ENCODE results near the gene HSF2BP.
"Not testable (repeated sequence)": the region's sequence is repeated elsewhere in the genome, so short reads cannot be mapped to it uniquely, and the experiment has no call there.

The HSF2BP gene

GRCh38 chr21:43659136-43660000, at the start of gene HSF2BP, which contains the start of gene RRP1B:
TSS of gene HSF2BP (minus strand) at chr21:43659488. CDS start at chr21:43658096, 1,392 bp downstream.
TSS of gene RRP1B (plus strand) at chr21:43659560. CDS start at chr21:43659665, 105 bp downstream.
- peak; percentile 87 for DNase-seq

- no peak for DNase-seq
These were observed 49.6 kb upstream of the HSF2BP start for GRCh38 chr21:43708745-43709381.

GRCh38 chr21:43707462-43707861, 48.2 kb upstream of the HSF2BP start:
- no peak for DNase-seq

- DNase-seq, result peak; percentile 81
These were observed 44.0 kb upstream of the HSF2BP start for GRCh38 chr21:43703035-43703880.

DNA sequence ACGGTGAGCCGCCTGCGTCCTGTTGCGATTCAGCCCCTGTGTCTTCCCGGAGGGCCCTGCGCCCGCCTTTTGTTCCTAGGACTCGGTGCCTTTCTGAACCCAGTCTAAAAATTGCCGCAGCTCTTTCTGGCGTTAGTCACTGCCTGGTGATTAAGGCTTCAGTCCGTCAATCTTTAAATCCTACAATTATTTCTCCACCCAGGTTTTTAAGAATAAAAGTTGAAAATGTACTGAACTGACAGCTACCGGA, 43.4 kb upstream of the HSF2BP start:
- DNase-seq, result peak; percentile 32

- DNase-seq, result no peak
These were observed 42.9 kb upstream of the HSF2BP start for GRCh38 chr21:43701936-43702784.

- DNase-seq, result no peak
These were observed 40.8 kb upstream of the HSF2BP start for GRCh38 chr21:43699933-43700599.

GRCh38 chr21:43699492-43699777, 40.1 kb upstream of the HSF2BP start:
- not testable (repeated sequence) for DNase-seq

- peak; percentile 45 for DNase-seq
These were observed 38.7 kb upstream of the HSF2BP start for GRCh38 chr21:43697758-43698643.

DNA sequence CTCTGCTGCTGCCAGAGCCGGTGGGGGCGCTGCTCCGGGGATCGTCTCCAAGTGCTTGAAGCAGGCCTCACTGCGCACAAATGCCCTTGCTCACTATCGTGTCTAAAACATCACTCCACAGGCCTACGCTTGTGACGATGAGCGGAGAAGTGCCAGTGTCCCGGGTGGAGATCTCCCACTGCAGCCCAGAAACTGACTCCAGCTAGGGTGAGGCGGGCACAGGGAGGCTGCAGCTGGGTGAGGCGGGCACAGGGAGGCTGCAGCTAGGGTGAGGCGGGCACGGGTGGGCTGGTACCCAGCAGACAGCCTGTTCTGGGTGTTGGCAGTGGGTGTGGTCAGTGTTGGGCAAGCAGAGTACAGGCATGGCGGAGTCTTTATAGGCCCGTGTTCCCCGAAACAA, 36.9 kb upstream of the HSF2BP start:
- no peak for DNase-seq

GRCh38 chr21:43694437-43695079, 35.3 kb upstream of the HSF2BP start:
- DNase-seq, result no peak

DNA sequence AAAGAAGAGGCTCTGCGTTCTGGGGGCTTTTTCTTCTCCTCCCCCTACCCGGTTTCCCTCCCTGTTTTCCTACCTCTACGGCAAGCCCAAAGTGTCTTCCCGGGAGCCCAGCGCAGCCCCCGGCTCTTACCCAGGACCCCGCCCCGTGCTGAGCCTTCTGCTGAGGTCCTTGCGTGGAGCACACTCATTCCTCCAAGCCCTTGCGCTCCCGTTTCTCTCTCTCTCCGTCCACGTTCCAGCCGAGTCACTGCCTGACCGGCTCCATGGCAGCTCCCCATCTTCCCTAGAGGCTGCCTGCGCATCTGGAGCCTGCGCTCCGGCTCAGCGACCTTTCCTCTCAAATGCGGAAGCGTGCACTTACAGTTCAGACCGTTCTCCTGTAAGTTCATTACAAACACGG, 34.7 kb upstream of the HSF2BP start:
- no peak for DNase-seq

DNA sequence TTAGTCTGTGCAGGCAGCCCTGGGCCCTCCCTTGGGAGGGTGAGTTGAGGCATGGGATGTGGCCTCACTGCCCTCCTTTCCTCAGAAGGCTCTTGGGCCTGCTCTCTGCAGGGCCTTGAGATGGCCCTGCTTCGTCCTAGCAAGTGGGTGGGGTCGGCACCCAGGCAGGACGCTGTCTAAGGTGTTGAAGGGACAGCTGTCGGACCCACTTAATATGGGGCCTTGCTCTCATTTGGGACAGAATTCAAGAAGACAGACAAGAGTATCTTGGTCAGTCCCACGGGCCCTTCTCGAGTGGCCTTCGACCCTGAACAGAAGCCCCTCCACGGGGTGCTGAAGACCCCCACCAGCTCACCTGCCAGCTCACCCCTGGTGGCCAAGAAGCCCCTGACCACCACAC, 33.7 kb upstream of the HSF2BP start:
- no peak for DNase-seq

DNA sequence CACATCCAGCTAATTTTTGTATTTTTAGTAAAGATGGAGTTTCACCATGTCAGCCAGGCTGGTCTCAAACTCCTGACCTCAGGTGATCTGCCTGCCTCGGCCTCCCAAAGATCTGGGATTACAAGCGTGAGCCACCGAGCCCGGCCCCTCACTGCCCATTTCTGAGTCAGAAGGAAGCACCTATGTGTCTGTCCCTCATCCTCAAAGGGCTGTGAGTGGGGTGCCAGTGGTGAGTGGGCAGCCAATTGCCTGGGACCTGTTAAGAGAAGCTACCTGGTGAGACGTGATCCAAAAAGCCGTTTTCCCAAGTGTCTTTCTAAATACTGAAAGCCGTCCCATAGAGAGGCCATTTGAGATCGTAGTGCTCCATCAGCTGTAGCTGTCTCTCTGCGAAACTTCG, 32.5 kb upstream of the HSF2BP start:
- no peak for DNase-seq

DNA sequence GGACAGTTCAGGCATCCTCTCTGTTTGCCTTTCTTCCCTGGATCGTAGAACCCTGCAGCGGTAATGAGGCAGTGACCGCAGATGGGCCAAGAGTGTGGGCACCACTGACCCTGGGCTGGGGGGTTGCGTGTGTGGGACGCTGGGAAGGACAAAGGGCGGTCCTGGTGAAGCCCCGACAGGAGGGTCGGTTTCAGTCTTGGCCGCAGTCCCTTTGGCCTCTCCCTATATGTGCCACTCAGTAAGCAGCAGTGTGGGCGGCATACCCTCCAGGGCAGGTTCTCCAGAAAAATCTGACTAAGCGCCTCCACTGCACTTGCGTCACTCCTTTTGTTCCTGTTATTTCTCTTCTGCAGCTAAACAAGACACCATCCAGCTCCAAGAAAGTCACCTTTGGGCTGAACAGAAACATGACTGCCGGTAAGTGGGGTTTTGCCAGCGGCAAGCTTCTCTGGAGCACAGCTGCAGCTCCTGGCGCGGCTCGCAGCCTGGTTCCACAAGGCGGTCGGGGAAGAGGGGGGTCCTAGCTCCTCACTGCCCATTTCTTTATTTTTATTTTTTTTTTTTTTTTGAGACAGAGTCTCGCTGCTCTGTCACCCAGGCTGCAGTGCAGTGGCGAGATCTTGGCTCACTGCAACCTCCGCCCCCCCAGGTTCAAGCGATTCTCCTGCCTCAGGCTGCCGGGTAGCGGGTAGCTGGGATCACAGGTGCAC, 32.0 kb upstream of the HSF2BP start:
- no peak for DNase-seq

GRCh38 chr21:43690346-43690745, 31.1 kb upstream of the HSF2BP start:
- DNase-seq, result no peak

GRCh38 chr21:43689556-43690337, 30.5 kb upstream of the HSF2BP start:
- no peak for DNase-seq

- no peak for DNase-seq
These were observed 29.6 kb upstream of the HSF2BP start for GRCh38 chr21:43688906-43689305.
